MM.1S (cell line): ENCODE results near the gene SLC38A1.
"Not testable (repeated sequence)": the region's sequence is repeated elsewhere in the genome, so short reads cannot be mapped to it uniquely, and the experiment has no call there.

ENCODE experiments used
- CTCF ChIP-seq: fragments of 300-600 bp; sonication (generic); IDR thresholded peaks from 2 replicates; pipeline ENCODE4 v1.5.1; 2016; ENCODE audit warnings: antibody characterized with exemption, low read length, mixed read lengths
- EZH2 ChIP-seq: fragments of 300-600 bp; sonication (generic); optimal IDR thresholded peaks from 2 replicates; pipeline ENCODE3; 2017; ENCODE audit warnings: low read depth, mild to moderate bottlenecking, antibody characterized with exemption, low read length, mixed read lengths
- EZH2phosphoT487 ChIP-seq: fragments of 300-600 bp; sonication (generic); IDR thresholded peaks from 2 replicates; pipeline ENCODE4 v1.6.1; 2018; ENCODE audit warnings: antibody characterized with exemption, low read length

GRCh38 chr12:46251994-46252393 is 16.8 kb downstream of the SLC38A1 start:
- TF ChIP-seq EZH2, EZH2phosphoT487, CTCF: not testable (repeated sequence)
